Measurements from ENCODE around the gene CHRNE.

GRCh38 chr17:4913994-4914393 lies 11.1 kb upstream of the CHRNE start:
- TF ChIP-seq CTCF (IDR thresholded peaks at IDR 0.05) = no peak
- no peak for TF ChIP-seq EZH2 (IDR thresholded peaks at IDR 0.05; ENCODE audit: borderline replicate concordance, insufficient read depth, low read depth, low read length, poor library complexity, severe bottlenecking)

All from B cell (primary cell).